ENCODE results near the gene NARF. TPM values are rescaled to one million over a fixed set of nuclear protein-coding genes. Genes with fewer than 3 reads are reported as not detected.
"Not testable (repeated sequence)": the region's sequence is repeated elsewhere in the genome, so short reads cannot be mapped to it uniquely, and the experiment has no call there.

Gene NARF
- total and polyA plus RNA-seq, 2 donors from 2014 or later = 29.1 to 45.8 TPM

GRCh38 chr17:82536512-82537201, 78.1 kb downstream of the NARF start:
- H3K4me3 ChIP-seq (ENCODE audit: low read length in 3 of 3) = peak overlapping the region in 2 of 3 donors; percentile 24 to 31
- peak overlapping the region; percentile 89 to 98 for H3K27ac ChIP-seq (ENCODE audit: low read depth in 2 of 2, low read length in 2 of 2)
- intact Hi-C loops (cut with DNase I) = no loop called here
- no peaks in the 10 kb centered on the region for H3K9me3 ChIP-seq (ENCODE audit: control insufficient read depth in 2 of 3, insufficient read depth in 1 of 3, low read length in 3 of 3)
- H3K4me1 ChIP-seq (ENCODE audit: control insufficient read depth in 2 of 3, insufficient read depth in 2 of 3, low read depth in 1 of 3, low read length in 3 of 3) = peaks cover 5 to 18% (median 7%) of the 10 kb centered on the region in 3 donors
- FAIRE-seq (no peak), DNase-seq (peak in 1 of 5 donors; percentile 60)
- no peak for TF ChIP-seq CTCF (IDR thresholded peaks at IDR 0.05; ENCODE audit: borderline replicate concordance, extremely low read depth, insufficient read depth)
- peak overlapping the region in 2 of 3 donors; percentile 67 to 74 for H3K9ac ChIP-seq (ENCODE audit: low read length in 3 of 3)
- no peaks in the 10 kb centered on the region for H3K36me3 ChIP-seq (ENCODE audit: control insufficient read depth in 2 of 3, insufficient read depth in 3 of 3, low read length in 3 of 3)
- H3K27me3 ChIP-seq (ENCODE audit: control insufficient read depth, insufficient read depth, low read length) = no peaks in the 10 kb centered on the region

- H3K36me3 ChIP-seq (ENCODE audit: control insufficient read depth in 2 of 3, insufficient read depth in 3 of 3, low read length in 3 of 3) = not testable (repeated sequence)
These were observed 78.7 kb downstream of the NARF start for GRCh38 chr17:82537228-82537627.

GRCh38 chr17:82539076-82539475, 80.5 kb downstream of the NARF start:
- H3K4me3 ChIP-seq (ENCODE audit: low read length in 3 of 3); DNase-seq; H3K27ac ChIP-seq (ENCODE audit: low read depth in 2 of 2, low read length in 2 of 2); H3K9me3 ChIP-seq (ENCODE audit: control insufficient read depth in 2 of 3, insufficient read depth in 1 of 3, low read length in 3 of 3); intact Hi-C loops (cut with DNase I); FAIRE-seq; H3K9ac ChIP-seq (ENCODE audit: low read length in 3 of 3); H3K36me3 ChIP-seq (ENCODE audit: control insufficient read depth in 2 of 3, insufficient read depth in 3 of 3, low read length in 3 of 3); H3K27me3 ChIP-seq (ENCODE audit: control insufficient read depth, insufficient read depth, low read length): not testable (repeated sequence)
- peaks cover 5 to 18% (median 7%) of the 10 kb centered on the region in 3 donors for H3K4me1 ChIP-seq (ENCODE audit: control insufficient read depth in 2 of 3, insufficient read depth in 2 of 3, low read depth in 1 of 3, low read length in 3 of 3)

More at GRCh38 chr17:82537228-82537627, 78.7 kb downstream of the NARF start:
- DNase-seq; H3K27me3 ChIP-seq (ENCODE audit: control insufficient read depth, insufficient read depth, low read length); FAIRE-seq; H3K9me3 ChIP-seq (ENCODE audit: control insufficient read depth in 2 of 3, insufficient read depth in 1 of 3, low read length in 3 of 3); H3K4me3 ChIP-seq (ENCODE audit: low read length in 3 of 3); intact Hi-C loops (cut with DNase I): not testable (repeated sequence)
- Histone ChIP-seq H3K27ac (ENCODE audit: low read depth in 2 of 2, low read length in 2 of 2) (peak overlapping the region; percentile 89 to 98), H3K4me1 (ENCODE audit: control insufficient read depth in 2 of 3, insufficient read depth in 2 of 3, low read depth in 1 of 3, low read length in 3 of 3) (peaks cover 5 to 18% (median 7%) of the 10 kb centered on the region in 3 donors), H3K9ac (ENCODE audit: low read length in 3 of 3) (peak overlapping the region in 1 of 3 donors; percentile 74)

Other genes starting within 250 kb of the NARF start
- gene CCDC57, start 245.9 kb upstream of the NARF start, total RNA-seq = 79.4 TPM
- 46.7 TPM for gene CCDC57, start 245.9 kb upstream of the NARF start, polyA plus RNA-seq (ENCODE audit: insufficient read depth, low read depth, low replicate concordance)
- gene SLC16A3, start 229.7 kb upstream of the NARF start, total RNA-seq = 85.7 TPM
- 28.8 TPM for gene SLC16A3, start 229.7 kb upstream of the NARF start, polyA plus RNA-seq (ENCODE audit: insufficient read depth, low read depth, low replicate concordance)
- 160 TPM for gene CSNK1D, start 185.0 kb upstream of the NARF start, total RNA-seq
- 69.7 TPM for gene CSNK1D, start 185.0 kb upstream of the NARF start, polyA plus RNA-seq (ENCODE audit: insufficient read depth, low read depth, low replicate concordance)
- gene CD7, start 141.1 kb upstream of the NARF start, total RNA-seq = 9.2 TPM
- gene CD7, start 141.1 kb upstream of the NARF start, polyA plus RNA-seq (ENCODE audit: insufficient read depth, low read depth, low replicate concordance) = 1.0 TPM
- 87.5 TPM for gene SECTM1, start 125.0 kb upstream of the NARF start, total RNA-seq
- 15.4 TPM for gene SECTM1, start 125.0 kb upstream of the NARF start, polyA plus RNA-seq (ENCODE audit: insufficient read depth, low read depth, low replicate concordance)
- gene TEX19, start 99.5 kb upstream of the NARF start, total RNA-seq = not detected
- not detected for gene TEX19, start 99.5 kb upstream of the NARF start, polyA plus RNA-seq (ENCODE audit: insufficient read depth, low read depth, low replicate concordance)
- gene UTS2R, start 87.0 kb upstream of the NARF start, total RNA-seq = not detected
- not detected for gene UTS2R, start 87.0 kb upstream of the NARF start, polyA plus RNA-seq (ENCODE audit: insufficient read depth, low read depth, low replicate concordance)
- 39.2 TPM for gene HEXD, start 40.4 kb upstream of the NARF start, total RNA-seq
- gene HEXD, start 40.4 kb upstream of the NARF start, polyA plus RNA-seq (ENCODE audit: insufficient read depth, low read depth, low replicate concordance) = 42.0 TPM
- gene OGFOD3, start 40.2 kb upstream of the NARF start, total RNA-seq = 36.1 TPM
- gene OGFOD3, start 40.2 kb upstream of the NARF start, polyA plus RNA-seq (ENCODE audit: insufficient read depth, low read depth, low replicate concordance) = 27.8 TPM
- gene CYBC1, start 8.0 kb upstream of the NARF start, total RNA-seq = 139 TPM
- gene CYBC1, start 8.0 kb upstream of the NARF start, polyA plus RNA-seq (ENCODE audit: insufficient read depth, low read depth, low replicate concordance) = 38.2 TPM
- 37.9 TPM for gene FOXK2, start 61.0 kb downstream of the NARF start, total RNA-seq
- gene FOXK2, start 61.0 kb downstream of the NARF start, polyA plus RNA-seq (ENCODE audit: insufficient read depth, low read depth, low replicate concordance) = 13.5 TPM
- gene WDR45B, start 189.7 kb downstream of the NARF start, total RNA-seq = 65.4 TPM
- 64.7 TPM for gene WDR45B, start 189.7 kb downstream of the NARF start, polyA plus RNA-seq (ENCODE audit: insufficient read depth, low read depth, low replicate concordance)
- 21.7 TPM for gene RAB40B, start 240.0 kb downstream of the NARF start, total RNA-seq
- 36.1 TPM for gene RAB40B, start 240.0 kb downstream of the NARF start, polyA plus RNA-seq (ENCODE audit: insufficient read depth, low read depth, low replicate concordance)